ENCODE data around the gene PTPRQ.
A peak's percentile ranks its signal among the peaks of the same experiment; 100 is the strongest.

PTPRQ gene

GRCh38 chr12:80581783-80582182 lies 137.7 kb downstream of the PTPRQ start:
- DNase-seq (ENCODE audit: low read depth), result no peak
- no peak for TF ChIP-seq CTCF (IDR thresholded peaks at IDR 0.05; ENCODE audit: insufficient read depth, low read depth, low read length, missing control alignments)
- H3K4me3 ChIP-seq (ENCODE audit: low read depth, low read length), result no peak overlapping the region

GRCh38 chr12:80582431-80582830 lies 138.4 kb downstream of the PTPRQ start:
- peak; percentile 24 for DNase-seq (ENCODE audit: low read depth)
- H3K4me3 ChIP-seq (ENCODE audit: low read depth, low read length), result no peak overlapping the region; the same call in 1 of the 2 replicates
- TF ChIP-seq CTCF (IDR thresholded peaks at IDR 0.05; ENCODE audit: insufficient read depth, low read depth, low read length, missing control alignments), result no peak

GRCh38 chr12:80589077-80589476 lies 145.0 kb downstream of the PTPRQ start:
- H3K4me3 ChIP-seq (ENCODE audit: low read depth, low read length), result no peak overlapping the region
- DNase-seq (ENCODE audit: low read depth), result no peak
- TF ChIP-seq CTCF (IDR thresholded peaks at IDR 0.05; ENCODE audit: insufficient read depth, low read depth, low read length, missing control alignments), result no peak

GRCh38 chr12:80590085-80590484 lies 146.1 kb downstream of the PTPRQ start:
- no peak for DNase-seq (ENCODE audit: low read depth)
- no peak for TF ChIP-seq CTCF (IDR thresholded peaks at IDR 0.05; ENCODE audit: insufficient read depth, low read depth, low read length, missing control alignments)
- H3K4me3 ChIP-seq (ENCODE audit: low read depth, low read length), result no peak overlapping the region

GRCh38 chr12:80593766-80594165 lies 149.7 kb downstream of the PTPRQ start:
- DNase-seq (ENCODE audit: low read depth), result no peak
- no peak for TF ChIP-seq CTCF (IDR thresholded peaks at IDR 0.05; ENCODE audit: insufficient read depth, low read depth, low read length, missing control alignments)
- H3K4me3 ChIP-seq (ENCODE audit: low read depth, low read length), result no peak overlapping the region

- no peak for TF ChIP-seq CTCF (IDR thresholded peaks at IDR 0.05; ENCODE audit: insufficient read depth, low read depth, low read length, missing control alignments)
- DNase-seq (ENCODE audit: low read depth), result no peak
- no peak overlapping the region for H3K4me3 ChIP-seq (ENCODE audit: low read depth, low read length)
Measured at GRCh38 chr12:80596509-80596908, 152.5 kb downstream of the PTPRQ start.

GRCh38 chr12:80598004-80598606 lies 154.1 kb downstream of the PTPRQ start:
- no peak overlapping the region for H3K4me3 ChIP-seq (ENCODE audit: low read depth, low read length)
- no peak for DNase-seq (ENCODE audit: low read depth)
- no peak for TF ChIP-seq CTCF (IDR thresholded peaks at IDR 0.05; ENCODE audit: insufficient read depth, low read depth, low read length, missing control alignments)

Data from GM12865 (cell line).